Measurements from ENCODE around the gene DDIAS.

DNA sequence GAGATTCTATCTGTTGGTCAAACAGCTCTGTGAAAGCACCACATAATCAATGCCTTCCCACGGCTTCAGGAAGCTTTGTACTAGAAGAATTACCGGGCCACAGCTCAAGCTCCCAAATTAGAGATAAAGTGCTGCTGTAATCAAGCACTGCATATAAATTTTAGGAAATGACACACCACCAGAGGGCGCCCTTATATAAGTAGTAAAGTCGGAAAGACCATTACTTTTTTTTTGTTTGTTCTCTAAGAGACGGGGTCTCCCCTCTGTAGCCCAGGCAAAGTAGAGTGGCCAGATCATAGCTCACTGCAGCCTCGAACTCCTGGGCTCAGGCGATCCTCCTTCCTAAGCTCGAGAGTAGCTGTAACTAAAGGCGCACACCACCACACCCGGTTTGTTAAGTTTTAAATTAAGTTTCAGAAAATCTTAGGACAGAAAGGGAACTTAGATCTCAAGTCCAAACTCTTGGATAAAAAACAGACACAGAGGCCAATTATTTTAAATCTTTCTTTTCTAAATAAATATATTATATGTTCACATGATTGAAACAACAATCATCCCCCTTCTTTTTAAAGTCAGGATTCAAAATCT lies 33.9 kb upstream of the DDIAS start:
- TF ChIP-seq STAT5B (CRISPR knock-in tag; IDR thresholded peaks at IDR 0.05) (no peak), GABPA (tag; conservative IDR thresholded peaks at IDR 0.05; ENCODE audit: low read depth) (no peak)
